Stimulated activated CD8-positive, alpha-beta memory T cell treated with anti-CD3 and anti-CD28 coated beads, Interleukin-2, amount 100 ng/mL, for 1 hour (primary cell): ENCODE results near the gene SYT6.

Source experiments
- DNase-seq, 2 donors: peaks; one replicate each; pipeline ENCODE4 v3.0.0-alpha.2; 2020; ENCODE audit warnings: low read depth in 2 of 2

SYT6 gene

DNA sequence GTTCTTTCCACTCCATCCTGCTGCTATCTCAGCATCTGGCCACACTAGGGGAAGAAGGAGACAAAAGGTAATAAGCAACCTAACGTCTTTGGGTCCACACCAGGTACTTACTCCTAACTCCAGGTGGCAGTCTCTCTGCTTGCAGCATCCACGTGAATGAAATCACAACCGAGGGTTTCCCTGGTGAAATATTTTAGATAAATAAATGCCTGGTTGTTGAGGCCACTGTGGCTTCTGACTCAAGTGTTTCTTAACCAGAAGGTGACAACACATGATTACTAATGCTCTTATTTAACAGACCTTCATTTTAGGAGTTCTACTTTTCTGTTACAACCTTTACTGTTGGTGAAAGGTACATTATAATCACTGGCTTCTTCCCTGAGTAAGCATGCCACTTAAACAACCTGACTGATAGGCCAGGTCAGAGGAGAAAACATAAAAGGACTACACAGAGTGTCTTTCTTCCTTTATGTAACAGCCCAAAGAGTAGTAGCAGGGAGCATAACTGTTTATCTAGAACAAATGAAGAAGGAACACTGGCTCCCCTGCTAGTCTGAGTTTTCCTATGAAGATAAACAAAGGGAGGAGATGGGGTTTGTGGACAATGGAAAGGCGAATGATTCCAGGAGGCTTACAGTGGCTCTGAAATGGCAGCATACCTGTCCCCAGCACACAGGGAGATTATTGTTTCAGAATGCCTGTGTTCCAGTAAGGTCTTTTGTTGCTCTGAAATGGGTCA lies 59.9 kb downstream of the SYT6 start:
- no peak for DNase-seq

DNA sequence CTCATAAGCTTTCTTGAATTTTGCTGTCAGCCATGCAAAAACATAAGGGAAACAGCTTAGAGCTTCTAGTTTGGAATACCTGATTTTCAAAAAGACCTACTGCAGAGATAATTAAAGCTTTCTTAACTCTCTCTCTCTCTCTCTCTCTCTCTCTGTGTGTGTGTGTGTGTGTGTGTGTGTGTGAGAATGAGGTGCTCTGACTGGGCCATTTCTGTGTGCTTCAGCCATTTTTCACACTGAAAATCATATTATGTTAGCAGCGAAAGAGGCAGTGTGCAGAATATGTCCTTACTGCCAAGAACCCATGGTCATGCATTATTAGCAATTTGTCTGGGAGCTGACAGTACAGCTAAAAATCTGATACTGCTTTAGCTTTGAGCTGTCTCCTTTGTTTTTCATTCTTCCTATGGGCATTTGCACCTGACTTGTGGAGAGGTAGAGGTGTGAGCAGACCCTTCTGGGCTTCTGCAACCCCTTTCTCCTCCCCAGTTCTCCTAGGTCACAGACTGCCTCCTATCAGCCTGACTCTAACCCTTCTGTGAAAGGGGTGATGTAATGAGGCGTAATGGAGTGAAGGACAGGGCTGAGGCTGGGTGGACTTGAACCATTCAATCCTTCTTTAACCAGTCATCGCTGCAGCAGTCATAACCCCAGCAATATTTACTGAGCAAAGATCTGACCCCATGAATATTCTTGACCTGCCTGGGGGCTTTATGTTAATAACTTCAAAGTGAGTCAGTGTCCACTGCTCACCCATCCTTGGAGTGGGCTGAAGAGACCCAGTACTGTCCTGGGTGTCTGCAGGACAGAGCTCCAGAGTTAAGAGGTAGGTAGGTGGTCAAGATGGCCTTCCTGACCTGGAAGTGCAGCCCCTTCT lies 61.2 kb downstream of the SYT6 start:
- DNase-seq = no peak

- DNase-seq = no peak
Measured at GRCh38 chr1:114091711-114092110, 62.0 kb downstream of the SYT6 start.

GRCh38 chr1:114090738-114091505 lies 62.7 kb downstream of the SYT6 start:
- DNase-seq = no peak

DNA sequence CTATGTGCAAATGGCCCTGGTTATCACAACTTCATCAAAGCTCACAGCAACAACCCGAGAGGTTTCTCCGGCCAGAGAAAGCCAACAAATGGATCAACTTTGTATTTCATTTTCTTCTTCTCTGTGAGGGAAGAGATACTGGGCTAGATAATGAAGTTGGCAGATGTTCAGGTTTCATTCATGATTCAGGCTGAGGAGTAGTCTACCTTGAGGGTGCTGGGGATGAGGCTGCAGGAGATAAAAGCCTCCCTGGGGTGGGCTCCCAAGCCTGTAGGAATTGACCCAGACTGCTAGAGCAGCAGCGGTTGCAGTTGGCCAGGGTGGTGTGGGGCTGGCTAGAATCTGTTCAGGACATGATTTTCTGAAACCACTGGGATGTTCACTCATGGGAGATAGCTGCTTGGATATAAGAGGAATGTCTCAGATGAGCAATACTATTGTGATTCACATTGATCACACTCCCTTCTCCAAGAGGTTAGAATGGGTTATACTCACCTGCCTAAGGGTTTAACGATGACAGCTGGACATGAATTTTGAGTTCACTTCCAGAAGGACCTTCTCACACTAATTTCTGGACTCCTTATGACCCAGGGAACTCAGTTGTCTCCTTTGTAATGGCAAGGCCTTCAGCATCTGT lies 64.0 kb downstream of the SYT6 start:
- no peak for DNase-seq

- no peak for DNase-seq
Measured at GRCh38 chr1:114088392-114089299, 65.0 kb downstream of the SYT6 start.

DNA sequence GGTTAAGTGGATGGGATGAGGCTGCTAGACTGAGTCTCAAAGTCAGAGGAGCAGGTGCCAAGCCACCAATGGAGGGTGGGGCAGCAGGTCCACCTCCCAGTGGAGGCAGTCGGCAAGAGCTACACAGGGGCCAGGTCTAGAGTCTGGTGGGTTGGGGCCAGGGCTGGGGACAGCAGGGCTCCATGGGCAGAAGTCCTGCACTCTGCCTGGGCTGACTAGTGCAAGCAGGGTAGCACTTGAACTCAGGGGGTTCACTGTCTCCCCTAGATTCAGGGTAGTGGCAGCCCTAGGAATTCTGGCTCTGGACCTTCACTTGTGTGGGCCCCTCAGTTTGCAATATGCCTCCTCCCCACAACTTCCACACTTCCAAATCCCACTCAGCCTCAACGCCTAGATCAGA lies 66.2 kb downstream of the SYT6 start:
- DNase-seq = no peak

- DNase-seq = no peak
Measured at GRCh38 chr1:114086601-114087368, 66.9 kb downstream of the SYT6 start.

DNA sequence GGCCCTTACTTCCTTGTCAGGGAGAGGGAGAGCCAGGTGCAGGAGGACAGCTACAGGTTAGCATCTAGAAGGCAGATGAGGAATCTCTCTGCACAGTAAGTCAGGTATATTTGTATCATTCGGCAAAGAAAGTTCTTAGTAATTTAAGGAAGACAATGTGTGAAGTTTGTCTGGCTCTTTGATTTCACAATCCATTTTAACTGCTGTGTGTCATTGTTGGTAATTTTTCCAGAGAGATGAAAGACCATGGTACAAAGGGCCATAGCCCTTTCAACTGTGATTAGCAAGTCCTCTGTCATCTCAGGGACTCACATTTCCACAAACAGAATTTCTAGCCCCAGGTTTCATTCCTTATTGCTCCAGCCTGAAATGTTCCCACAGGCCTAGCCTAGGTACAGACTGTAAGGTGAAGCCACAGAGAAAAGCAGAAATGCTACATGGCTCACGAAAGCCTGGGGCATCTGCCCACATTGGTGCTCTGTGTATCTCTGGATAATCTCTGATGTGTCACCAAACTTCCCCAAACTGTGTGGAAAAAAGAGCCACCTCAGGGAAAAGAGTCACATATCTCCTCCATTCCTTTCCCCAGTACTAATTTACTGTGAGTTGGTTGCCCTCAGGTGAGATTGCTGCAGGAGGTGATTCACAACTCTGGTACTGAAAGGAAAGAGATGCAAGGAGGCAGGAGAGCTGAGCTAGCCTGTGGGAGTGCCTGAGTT lies 70.6 kb downstream of the SYT6 start:
- DNase-seq = no peak

- no peak for DNase-seq
Measured at GRCh38 chr1:114082304-114082630, 71.4 kb downstream of the SYT6 start.

DNA sequence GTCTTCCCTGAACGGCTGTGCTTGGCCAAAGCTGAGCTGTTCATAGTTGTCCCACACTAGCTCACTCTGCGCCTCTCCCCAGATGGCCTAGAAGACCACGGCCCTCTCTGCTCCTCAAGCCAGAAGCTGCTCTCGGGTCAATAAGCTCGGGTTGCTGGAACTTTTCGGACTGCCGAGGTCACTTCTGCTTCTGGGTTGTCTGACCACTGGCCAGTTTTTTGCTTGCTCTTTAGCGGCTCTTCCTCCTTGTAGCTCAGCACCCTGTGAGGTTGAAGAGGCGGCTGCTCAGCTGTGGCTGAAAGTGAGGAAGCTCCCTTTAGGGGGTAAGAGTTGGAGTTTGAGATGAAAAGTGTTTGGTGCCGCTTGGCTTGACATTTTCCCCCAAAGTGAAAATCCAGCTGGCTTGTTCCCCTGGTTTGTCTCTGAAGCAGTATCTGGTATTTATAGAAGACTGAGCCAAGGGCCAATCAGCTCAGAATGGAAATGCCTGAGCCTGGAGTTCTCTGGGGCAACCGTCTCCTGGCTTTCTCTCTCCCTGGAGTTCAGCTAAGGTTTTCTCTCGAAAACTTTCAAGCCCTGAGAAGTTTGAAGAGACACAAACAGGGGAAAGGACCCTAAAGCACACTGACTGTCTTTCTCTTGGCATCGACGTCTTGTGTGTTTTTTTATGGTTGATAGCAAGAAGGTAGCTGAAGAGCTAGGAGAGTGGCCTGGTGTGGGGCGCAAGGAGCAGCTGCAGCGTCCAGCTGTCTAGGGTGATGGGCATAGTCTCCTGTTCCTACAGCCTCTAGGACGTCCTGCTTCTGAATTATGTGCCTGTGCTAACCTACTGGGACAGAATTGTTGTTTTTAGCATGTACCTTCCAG lies 72.0 kb downstream of the SYT6 start:
- DNase-seq = no peak

GRCh38 chr1:114080511-114081436 lies 72.9 kb downstream of the SYT6 start:
- DNase-seq = no peak

DNA sequence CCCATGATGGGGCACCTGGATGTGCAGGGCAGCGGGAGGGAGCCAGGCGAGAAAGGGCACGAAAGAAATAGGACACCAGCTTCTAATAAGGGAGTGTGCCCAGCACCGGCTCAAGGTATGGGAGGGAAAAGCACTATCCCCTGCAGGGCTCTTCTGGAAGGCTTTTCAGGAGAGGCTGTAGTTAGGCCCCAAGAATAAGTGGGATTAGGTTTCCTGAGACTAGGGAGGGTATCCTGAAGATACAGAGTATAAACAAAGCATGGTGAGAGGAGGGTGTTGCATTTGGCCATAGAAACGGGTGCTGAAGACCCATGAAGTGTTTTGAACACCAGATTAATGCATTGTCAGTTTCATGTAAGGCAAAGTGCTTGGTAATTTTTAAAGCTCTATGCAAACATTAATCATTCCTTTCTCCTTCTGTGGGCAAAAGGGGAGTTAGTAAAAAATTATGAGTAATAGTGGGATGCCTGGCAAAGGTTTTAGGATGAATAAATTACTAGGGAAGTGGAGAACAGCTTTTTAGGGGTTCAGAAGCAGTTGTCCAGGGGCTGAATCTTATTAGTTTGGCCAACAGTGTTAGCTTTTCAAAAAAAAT lies 74.0 kb downstream of the SYT6 start:
- no peak for DNase-seq

- DNase-seq = no peak
Measured at GRCh38 chr1:114078116-114078515, 75.6 kb downstream of the SYT6 start.

- no peak for DNase-seq
Measured at GRCh38 chr1:114077188-114077587, 76.5 kb downstream of the SYT6 start.

- no peak for DNase-seq
Measured at GRCh38 chr1:114076308-114076707, 77.4 kb downstream of the SYT6 start.
